ENCODE data around the gene LILRA2.

DNA sequence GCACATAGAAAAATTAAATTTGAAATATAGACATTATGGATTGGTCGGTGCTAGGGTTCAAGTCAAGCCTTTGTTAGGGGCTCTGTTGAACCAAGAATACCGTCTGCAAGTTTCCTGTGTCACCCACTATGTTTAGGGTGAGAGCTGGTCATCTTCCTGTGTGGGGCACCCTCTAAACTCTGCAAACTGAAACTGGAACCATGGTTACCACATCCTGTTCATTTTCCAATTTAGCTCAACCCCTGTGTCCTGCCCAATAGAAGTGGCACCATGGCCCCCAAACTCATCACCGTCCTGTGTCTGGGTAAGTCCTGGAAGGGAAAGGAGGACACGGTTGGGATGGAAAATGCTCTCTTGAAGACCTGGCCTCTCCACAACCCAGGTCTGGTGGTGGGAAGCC is 41.1 kb upstream of the LILRA2 start:
- TF ChIP-seq, protein P1, sequence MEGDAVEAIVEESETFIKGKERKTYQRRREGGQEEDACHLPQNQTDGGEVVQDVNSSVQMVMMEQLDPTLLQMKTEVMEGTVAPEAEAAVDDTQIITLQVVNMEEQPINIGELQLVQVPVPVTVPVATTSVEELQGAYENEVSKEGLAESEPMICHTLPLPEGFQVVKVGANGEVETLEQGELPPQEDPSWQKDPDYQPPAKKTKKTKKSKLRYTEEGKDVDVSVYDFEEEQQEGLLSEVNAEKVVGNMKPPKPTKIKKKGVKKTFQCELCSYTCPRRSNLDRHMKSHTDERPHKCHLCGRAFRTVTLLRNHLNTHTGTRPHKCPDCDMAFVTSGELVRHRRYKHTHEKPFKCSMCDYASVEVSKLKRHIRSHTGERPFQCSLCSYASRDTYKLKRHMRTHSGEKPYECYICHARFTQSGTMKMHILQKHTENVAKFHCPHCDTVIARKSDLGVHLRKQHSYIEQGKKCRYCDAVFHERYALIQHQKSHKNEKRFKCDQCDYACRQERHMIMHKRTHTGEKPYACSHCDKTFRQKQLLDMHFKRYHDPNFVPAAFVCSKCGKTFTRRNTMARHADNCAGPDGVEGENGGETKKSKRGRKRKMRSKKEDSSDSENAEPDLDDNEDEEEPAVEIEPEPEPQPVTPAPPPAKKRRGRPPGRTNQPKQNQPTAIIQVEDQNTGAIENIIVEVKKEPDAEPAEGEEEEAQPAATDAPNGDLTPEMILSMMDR (conservative IDR thresholded peaks at IDR 0.05; ENCODE audit: low read length): no peak
- TF ChIP-seq EZH2phosphoT487 (IDR thresholded peaks at IDR 0.05; ENCODE audit: borderline replicate concordance): no peak

All from Loucy (cell line).